HuH-7.5 (cell line): Measurements from ENCODE around the gene RPEL1.
A peak's percentile ranks its signal among the peaks of the same experiment; 100 is the strongest.
"Not testable (repeated sequence)": the region's sequence is repeated elsewhere in the genome, so short reads cannot be mapped to it uniquely, and the experiment has no call there.

Source experiments
- DNase-seq: peaks from one replicate; pipeline ENCODE4 v3.0.0; 2011; ENCODE audit warnings: low spot score

Gene RPEL1

DNA sequence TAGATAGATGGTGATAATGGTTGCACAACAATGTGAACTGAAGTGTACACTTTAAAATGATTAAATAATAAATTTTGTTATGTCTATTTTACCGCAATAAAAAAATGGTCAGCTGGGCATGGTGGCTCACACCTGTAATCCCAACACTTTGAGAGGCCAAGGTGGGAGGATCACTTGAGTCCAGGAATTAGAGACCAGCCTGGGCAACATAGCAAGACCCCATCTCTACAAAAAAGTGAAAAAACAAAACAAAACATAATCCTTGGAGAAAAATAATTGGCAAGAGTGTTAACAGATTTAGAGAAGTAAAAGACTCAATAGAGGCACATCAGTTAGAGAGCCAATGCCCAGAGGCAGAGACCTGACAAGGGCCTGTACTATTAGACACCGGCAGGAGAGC, 9.9 kb upstream of the RPEL1 start:
- DNase-seq: no peak

DNA sequence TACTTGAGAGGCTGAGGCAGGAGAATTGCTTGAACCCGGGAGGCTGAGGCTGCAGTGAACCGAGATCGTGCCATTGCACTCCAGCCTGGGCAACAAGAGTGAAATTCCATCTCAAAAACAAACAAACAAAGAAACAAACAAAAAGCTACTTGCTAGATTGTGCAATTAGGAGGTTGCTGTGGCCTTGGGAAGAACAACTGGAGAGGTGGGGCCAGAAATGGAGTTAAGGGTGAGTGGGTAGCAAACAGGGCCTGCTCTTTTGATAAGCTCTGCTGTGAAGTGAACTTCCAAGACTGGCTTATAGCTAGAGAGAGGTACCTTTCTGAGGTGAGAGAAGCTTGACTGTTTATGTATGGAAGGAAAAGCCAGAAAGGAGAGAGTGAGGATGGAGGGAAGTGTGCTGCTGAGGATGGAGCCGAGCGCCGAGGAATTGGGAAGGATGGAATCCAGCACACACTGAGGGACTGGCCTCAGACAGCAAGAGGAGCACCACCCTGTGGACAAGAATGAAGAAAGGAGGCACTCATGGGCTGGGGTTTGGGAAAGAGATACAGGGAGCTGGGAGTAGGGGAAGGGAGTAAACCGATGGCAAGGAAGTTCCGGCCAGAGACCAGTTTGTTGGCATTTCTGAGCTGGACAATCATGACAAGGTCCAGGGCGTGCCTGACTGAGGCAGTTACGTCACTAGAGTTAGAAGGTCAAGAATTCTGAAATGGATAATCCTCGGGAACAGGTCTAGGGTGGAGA, 7.0 kb upstream of the RPEL1 start:
- peak; percentile 32 for DNase-seq

- peak; percentile 13 for DNase-seq
Observed at GRCh38 chr10:103241262-103242011, 4.2 kb upstream of the RPEL1 start.

DNA sequence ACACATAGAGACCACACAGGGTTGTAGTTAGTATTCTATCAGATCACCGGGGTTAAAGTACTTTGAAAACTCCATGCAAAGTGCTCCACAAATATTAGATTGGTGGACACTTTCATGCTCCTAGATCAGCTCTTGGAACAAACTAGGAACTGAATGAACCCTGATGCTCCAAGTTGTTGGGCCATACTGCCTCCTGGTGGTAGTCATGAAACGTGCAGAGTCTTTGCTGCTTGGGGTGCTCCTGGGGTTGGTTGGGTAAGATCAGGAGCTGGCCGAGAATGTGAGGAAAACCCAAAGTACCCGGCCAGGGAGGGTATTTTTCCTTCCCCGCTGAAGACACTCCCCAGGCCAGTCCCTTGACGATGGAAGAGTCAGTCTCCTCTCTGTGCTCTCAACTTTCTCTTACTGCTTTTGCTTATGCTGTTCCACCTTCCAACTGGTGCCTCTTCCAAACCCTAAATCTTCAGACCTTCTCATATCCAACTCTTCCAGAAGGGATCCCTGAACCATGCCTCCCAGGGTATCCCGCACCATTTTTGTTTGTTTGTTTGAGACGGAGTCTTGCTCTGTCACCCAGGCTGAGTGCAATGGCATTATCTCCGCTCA, 918 bp upstream of the RPEL1 start:
- DNase-seq: peak; percentile 88

DNA sequence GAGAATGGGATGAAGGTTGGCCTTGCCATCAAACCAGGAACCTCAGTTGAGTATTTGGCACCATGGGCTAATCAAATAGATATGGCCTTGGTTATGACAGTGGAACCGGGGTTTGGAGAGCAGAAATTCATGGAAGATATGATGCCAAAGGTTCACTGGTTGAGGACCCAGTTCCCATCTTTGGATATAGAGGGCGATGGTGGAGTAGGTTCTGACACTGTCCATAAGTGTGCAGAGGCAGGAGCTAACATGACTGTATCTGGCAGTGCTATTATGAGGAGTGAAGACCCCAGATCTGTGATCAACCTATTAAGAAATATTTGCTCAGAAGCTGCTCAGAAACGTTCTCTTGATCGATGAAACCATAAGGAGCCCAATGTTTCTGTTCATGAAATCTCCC, 637 bp downstream of the RPEL1 start:
- DNase-seq: no peak

- DNase-seq: no peak
Observed at GRCh38 chr10:103254113-103254512, 8.4 kb downstream of the RPEL1 start.

- DNase-seq: no peak
Observed at GRCh38 chr10:103254538-103255325, 9.0 kb downstream of the RPEL1 start.

DNA sequence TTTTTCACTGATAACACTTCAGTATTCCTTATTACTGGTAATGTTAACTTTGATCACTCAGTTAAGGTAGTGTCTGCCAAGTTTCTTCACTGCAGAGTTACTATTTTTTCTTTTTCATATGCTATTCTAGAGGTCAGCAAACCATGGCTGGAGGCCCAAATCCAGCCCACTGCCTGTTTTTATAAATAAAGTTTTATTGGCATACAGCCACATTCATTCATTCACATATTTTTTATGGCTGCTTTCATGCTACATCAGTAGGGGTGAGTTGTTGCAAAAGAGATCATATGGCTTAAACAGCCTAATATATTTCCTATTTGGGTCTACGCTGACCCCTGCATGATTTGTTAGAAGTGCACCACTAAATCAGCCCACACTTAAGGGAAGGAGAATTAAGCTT, 10.9 kb downstream of the RPEL1 start:
- DNase-seq: no peak

- DNase-seq: no peak
Observed at GRCh38 chr10:103257812-103258211, 12.1 kb downstream of the RPEL1 start.

DNA sequence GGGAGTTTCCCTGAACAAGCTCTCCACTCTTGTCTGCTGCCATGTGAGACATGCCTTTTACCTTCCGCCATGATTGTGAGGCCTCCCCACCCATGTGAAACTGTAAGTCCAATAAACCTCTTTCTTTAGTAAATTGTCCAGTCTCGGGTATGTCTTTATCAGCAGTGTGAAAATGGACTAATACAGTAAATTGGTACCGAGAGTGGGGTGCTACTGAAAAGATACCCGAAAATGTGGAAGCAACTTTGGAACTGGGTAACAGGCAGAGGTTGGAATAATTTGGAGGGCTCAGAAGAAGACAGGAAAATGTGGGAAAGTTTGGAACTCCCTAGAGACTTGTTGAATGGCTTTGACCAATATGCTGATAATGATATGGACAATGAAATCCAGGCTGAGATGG, 13.2 kb downstream of the RPEL1 start:
- DNase-seq: not testable (repeated sequence)

DNA sequence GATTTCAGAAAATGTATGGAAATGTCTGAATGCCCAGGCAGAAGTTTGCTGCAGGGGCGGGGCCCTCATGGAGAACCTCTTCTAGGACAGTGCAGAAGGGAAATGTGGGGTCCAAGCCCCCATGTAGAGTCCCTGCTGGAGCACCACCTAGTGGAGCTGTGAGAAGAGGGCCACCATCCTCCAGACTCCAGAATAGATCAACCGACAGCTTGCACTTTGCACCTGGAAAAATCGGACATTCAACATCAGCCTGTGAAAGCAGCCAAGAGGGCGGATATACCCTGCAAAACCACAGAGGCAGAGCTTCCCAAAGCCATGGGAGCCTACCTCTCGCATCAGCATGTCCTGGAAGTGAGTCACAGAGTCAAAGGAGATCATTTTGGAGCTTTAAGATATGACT, 14.3 kb downstream of the RPEL1 start:
- DNase-seq: no peak

DNA sequence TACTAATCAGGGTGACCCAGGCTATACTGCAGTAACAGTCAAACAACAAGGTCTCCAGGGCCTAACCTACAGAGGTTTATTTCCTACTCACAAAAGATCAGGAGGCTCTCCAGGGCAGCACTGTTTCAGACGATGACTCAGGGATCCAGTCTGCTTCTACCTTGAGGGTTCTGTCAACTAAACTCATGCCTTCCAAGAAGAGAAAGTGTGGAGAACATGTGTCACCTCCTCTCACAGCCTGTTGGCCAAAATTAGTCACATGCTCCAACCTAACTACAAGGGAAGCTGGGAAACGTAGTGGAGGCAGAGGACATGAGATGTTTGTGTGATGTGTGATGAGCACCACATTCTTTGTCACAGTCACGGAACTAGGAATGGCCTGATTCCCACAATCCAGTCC, 16.5 kb downstream of the RPEL1 start:
- DNase-seq: no peak

DNA sequence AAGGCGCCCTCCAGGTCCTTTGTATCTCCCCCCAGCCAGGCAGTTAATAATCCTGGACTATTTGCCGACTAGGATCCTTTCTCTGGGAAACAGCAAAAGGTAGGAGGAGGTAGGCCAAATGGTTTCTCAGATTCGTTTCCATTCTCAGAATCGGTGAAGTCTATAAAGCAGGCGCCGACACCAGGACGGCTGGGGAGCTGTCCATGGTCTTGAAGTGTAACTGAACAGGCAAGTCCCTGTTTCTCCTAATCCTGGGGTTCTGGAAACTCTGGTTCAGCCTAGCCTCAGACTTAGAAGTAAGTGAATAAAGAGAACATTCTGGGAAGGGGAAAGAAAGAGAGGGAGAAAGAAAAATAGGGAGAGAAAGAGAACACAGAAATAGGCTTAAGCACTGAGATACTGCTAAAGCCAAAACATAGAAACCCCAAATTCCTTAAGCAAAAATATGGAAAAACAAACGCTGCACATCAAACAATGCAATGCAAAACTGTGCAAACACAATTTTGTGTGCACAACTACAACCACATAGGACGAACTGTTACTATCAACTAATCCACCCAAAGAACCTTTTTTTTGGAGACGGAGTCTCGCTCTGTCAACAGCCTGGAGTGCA, 20.1 kb downstream of the RPEL1 start:
- DNase-seq: peak; percentile 47

GRCh38 chr10:103273041-103273441, 27.4 kb downstream of the RPEL1 start:
- DNase-seq: no peak

DNA sequence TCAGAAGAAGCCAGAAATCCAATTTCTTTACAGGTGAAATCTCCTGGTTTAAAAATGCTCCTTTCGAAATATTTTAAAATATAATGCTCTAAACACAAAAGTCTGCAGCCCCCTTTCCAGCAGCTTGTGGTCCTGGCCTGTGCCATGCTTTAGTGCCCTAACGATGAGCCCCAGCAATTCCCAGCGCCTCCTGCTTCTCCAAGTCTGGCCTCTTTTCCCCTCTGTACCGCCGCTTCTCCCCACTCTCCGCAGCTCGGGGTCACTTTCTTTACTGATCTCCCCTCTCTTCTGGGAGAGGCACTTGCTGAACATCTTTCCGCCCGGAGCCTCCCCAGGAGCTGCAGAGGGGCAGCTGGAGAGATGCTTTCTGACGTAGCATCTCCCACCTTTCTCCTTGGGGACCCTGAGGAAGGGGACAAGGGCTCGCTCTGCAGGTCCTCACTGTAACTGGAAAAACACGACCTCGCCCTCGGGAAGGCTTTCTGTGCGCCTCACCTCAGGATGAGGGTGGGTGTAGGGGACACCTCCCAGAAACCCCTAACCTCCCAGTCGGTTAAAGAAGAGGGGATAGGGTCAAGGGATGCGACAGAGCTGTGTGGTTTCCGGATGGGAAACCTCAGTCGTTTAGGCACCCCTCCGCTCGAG, 30.7 kb downstream of the RPEL1 start:
- DNase-seq: no peak

GRCh38 chr10:103276896-103277712, 31.4 kb downstream of the RPEL1 start, which contains the start of gene INA:
TSS of gene INA (plus strand) at chr10:103277138. CDS start at chr10:103277212, 74 bp downstream.
- no peak for DNase-seq

GRCh38 chr10:103277713-103278536, 32.2 kb downstream of the RPEL1 start:
- no peak for DNase-seq

DNA sequence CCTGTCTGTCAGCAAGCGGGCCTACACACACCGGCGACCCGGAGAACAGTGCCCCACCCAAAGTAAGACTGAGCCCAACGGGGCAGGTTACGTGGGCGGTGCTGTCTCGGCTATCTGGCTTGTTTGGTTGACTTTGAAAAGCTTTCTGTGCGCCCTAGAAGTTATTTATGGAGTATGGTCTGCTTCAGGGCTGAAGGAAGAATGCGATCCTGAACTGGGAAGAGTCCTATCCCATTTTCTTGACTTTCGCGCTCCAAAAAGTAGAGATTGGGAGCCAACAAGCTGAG, 32.8 kb downstream of the RPEL1 start:
- DNase-seq: no peak

DNA sequence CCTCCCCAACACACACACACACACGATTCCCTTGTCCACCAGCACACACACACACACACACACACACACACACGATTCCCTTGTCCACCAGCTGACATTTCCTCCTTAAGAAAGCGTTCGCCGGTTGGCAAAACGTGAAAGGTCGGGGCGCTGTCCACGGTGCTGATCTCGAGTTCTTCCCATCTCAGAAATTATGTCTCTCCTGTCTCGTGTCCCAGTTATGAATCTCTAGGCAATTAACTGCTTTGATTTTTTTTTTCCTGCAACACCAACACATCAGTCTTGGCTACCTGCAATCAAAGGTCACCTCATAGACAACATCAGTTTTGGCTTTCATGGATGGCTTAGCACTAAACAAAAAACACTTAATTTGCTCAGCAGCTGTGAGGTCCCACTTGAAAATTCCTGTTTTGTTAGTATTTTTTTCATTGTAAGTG, 33.2 kb downstream of the RPEL1 start:
- peak; percentile 43 for DNase-seq

DNA sequence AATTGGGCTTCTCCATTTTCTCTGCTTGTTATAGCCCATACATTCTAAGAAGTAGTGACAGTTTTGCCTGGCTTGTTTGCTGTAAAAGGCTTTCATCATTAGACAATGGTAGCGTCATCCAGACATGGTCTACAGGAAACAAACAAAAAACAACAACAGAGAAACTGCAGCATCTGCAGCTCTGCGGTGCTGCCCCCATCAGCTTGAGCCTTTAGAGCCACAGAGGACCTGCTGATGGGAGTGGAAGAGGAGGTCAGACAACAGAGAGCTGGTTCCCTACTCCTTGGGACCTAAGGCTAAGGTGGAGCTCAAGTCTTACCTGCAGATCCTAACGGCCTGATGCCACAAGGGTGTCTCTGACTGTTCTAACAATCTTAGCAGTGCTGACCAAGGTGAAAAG, 34.3 kb downstream of the RPEL1 start:
- no peak for DNase-seq
